K562 (cell line): ENCODE data around the gene SLC2A10. TPM values are rescaled to one million over a fixed set of nuclear protein-coding genes. Genes with fewer than 3 reads are reported as not detected.

ENCODE experiments used
- ARID4B ChIP-seq: sonication (generic); formaldehyde crosslinking; IDR thresholded peaks from 2 replicates; pipeline ENCODE4 v1.8.0; 2022; ENCODE audit warnings: mild to moderate bottlenecking, missing genetic modification reagents
- BCOR ChIP-seq: fragments of 450-650 bp; IDR thresholded peaks from 2 replicates; pipeline ENCODE4 v1.6.1; 2016
- CEBPB ChIP-seq: fragments of 450-650 bp; IDR thresholded peaks from 2 replicates; pipeline ENCODE4 v1.6.1; 2016; ENCODE audit warnings: missing genetic modification characterization, missing compliant biosample characterization
- EWSR1 ChIP-seq: fragments of 450-650 bp; IDR thresholded peaks from 2 replicates; pipeline ENCODE4 v1.6.1; 2018; ENCODE audit warnings: borderline replicate concordance, mild to moderate bottlenecking, low read depth, moderate library complexity; ENCODE audit not compliant: partially characterized antibody
- FOS ChIP-seq: IDR thresholded peaks from 3 replicates; pipeline ENCODE4 v1.6.1; 2011; ENCODE audit not compliant: insufficient read length; ENCODE audit errors: extremely low read depth
- HDAC6 ChIP-seq: IDR thresholded peaks from 2 replicates; pipeline ENCODE4 v1.6.1; 2012; ENCODE audit warnings: low read depth, mild to moderate bottlenecking, control low read depth, inconsistent platforms, low read length, moderate library complexity
- KDM1A ChIP-seq, 2 experiments: fragments of 450-650 bp; IDR thresholded peaks; 2 replicates each; pipeline ENCODE4 v1.6.1; 2016; ENCODE audit warnings: mild to moderate bottlenecking in 2 of 2
- MED1 ChIP-seq: sonication (generic); formaldehyde crosslinking; IDR thresholded peaks from 2 replicates; pipeline ENCODE4 v1.8.1; 2023; ENCODE audit warnings: missing genetic modification reagents, borderline replicate concordance
- RNF219 ChIP-seq: fragments of 250-450 bp; sonication (Bioruptor Pico); IDR thresholded peaks from 2 replicates; pipeline ENCODE4 v1.5.0; 2022; ENCODE audit warnings: mild to moderate bottlenecking
- SMARCA4 ChIP-seq: fragments of 450-650 bp; IDR thresholded peaks from 2 replicates; pipeline ENCODE4 v1.6.1; 2016
- YY1 ChIP-seq, 3 experiments: IDR thresholded peaks; 2 replicates each; pipeline ENCODE4 v1.6.1; 2011; ENCODE audit warnings: low read length in 2 of 3, mild to moderate bottlenecking in 2 of 3, moderate library complexity in 2 of 3, borderline replicate concordance in 1 of 3, control low read depth in 1 of 3, low read depth in 1 of 3; ENCODE audit not compliant: insufficient read depth in 3 of 3, insufficient replicate concordance in 2 of 3, control insufficient read depth in 1 of 3, insufficient read length in 1 of 3; ENCODE audit errors: extremely low read depth in 1 of 3
- ZBTB8A ChIP-seq: fragments of 450-650 bp; IDR thresholded peaks from 2 replicates; pipeline ENCODE4 v1.6.1; 2018; ENCODE audit warnings: mild to moderate bottlenecking, moderate library complexity; ENCODE audit not compliant: partially characterized antibody
- ZNF239 ChIP-seq: fragments of 250-450 bp; sonication (Bioruptor Pico); IDR thresholded peaks from 2 replicates; pipeline ENCODE4 v1.4.0; 2020; ENCODE audit warnings: mild to moderate bottlenecking
- ZNF668 ChIP-seq: fragments of 250-450 bp; sonication (Bioruptor Pico); IDR thresholded peaks from 2 replicates; pipeline ENCODE4 v1.8.0; 2022; ENCODE audit warnings: mild to moderate bottlenecking, inconsistent platforms
- polyA plus RNA-seq, 8 experiments: library from polyadenylated mRNA; depleted of rRNA in 4 of 8; stranded (reverse) in 5 of 8; unstranded in 3 of 8; fragments of >200 nt; fragmentation: Nextera tagmentation in 2 of 8; fragmentation: Illumina TruSeq in 1 of 8; extraction: Ambion mirVana in 2 of 8; extraction: Trizol in 1 of 8; gene quantifications; 2 replicates each; pipeline versions ENCODE4 v1.2.1 to v1.2.3, GENCODE V29; 2011 to 2014; ENCODE audit warnings: inconsistent platforms in 1 of 8, missing spikeins in 1 of 8
- total RNA-seq, 7 experiments: library from RNA; depleted of rRNA in 6 of 7; stranded (reverse); fragments of >200 nt in 6 of 7; fragmentation: Illumina TruSeq in 2 of 7; extraction: Trizol in 2 of 7; gene quantifications; 2 replicates each; pipeline versions ENCODE4 v1.2.1 to v1.2.3, GENCODE V29; 2011 to 2021; ENCODE audit warnings: low replicate concordance in 1 of 7
- TF ChIP-seq, protein P1 (sequence below): sonication (generic); formaldehyde crosslinking; IDR thresholded peaks from 2 replicates; pipeline ENCODE4 v1.8.0; 2023; ENCODE audit warnings: missing genetic modification reagents, mild to moderate bottlenecking, borderline replicate concordance

Gene SLC2A10
- total and polyA plus RNA-seq, 9 of the 15 experiments (the other 6 are each of a cell fraction or from before 2014, with no cell fraction given) = 0.01 to 1.8 (median 0.10) TPM

DNA sequence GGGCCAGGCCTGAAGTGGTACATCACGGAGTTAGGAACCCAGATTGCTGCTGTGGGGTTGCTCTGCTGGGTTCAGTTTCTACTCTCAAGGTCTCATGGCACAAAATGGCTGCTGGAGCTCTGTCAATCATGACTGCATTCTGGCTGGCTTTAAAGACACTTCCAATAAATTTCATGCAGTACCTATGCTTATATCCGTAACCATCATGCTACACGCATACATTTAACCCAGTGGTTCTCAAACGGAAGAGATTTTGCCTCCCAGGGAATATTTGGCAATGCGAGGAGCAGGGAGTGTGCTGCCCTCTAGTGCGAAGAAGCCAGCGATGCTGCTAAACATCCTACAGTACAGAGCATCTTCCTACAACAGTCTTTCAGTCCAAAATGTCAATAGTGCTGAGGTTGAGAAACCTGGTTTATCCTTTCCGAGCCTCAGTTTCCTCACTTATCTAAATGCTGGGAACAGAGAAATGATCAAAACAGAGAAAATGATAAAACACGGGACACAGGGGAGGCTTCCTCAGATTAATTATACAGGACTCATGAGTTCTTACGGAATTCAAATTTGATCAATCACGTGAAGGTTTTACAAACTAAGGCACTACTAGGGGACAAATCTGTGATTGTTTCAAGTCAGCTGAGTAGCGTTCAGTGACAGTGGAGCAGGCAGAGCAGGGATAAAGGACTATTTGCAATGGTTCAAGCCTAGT, 9.6 kb upstream of the SLC2A10 start (continued):
- TF ChIP-seq, protein P1, sequence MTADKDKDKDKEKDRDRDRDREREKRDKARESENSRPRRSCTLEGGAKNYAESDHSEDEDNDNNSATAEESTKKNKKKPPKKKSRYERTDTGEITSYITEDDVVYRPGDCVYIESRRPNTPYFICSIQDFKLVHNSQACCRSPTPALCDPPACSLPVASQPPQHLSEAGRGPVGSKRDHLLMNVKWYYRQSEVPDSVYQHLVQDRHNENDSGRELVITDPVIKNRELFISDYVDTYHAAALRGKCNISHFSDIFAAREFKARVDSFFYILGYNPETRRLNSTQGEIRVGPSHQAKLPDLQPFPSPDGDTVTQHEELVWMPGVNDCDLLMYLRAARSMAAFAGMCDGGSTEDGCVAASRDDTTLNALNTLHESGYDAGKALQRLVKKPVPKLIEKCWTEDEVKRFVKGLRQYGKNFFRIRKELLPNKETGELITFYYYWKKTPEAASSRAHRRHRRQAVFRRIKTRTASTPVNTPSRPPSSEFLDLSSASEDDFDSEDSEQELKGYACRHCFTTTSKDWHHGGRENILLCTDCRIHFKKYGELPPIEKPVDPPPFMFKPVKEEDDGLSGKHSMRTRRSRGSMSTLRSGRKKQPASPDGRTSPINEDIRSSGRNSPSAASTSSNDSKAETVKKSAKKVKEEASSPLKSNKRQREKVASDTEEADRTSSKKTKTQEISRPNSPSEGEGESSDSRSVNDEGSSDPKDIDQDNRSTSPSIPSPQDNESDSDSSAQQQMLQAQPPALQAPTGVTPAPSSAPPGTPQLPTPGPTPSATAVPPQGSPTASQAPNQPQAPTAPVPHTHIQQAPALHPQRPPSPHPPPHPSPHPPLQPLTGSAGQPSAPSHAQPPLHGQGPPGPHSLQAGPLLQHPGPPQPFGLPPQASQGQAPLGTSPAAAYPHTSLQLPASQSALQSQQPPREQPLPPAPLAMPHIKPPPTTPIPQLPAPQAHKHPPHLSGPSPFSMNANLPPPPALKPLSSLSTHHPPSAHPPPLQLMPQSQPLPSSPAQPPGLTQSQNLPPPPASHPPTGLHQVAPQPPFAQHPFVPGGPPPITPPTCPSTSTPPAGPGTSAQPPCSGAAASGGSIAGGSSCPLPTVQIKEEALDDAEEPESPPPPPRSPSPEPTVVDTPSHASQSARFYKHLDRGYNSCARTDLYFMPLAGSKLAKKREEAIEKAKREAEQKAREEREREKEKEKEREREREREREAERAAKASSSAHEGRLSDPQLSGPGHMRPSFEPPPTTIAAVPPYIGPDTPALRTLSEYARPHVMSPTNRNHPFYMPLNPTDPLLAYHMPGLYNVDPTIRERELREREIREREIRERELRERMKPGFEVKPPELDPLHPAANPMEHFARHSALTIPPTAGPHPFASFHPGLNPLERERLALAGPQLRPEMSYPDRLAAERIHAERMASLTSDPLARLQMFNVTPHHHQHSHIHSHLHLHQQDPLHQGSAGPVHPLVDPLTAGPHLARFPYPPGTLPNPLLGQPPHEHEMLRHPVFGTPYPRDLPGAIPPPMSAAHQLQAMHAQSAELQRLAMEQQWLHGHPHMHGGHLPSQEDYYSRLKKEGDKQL = no peak
- TF ChIP-seq FOS = no peak
- TF ChIP-seq ZNF668 = no peak
- TF ChIP-seq YY1 (IDR thresholded peaks at IDR 0.05; ENCODE audit: borderline replicate concordance in 1 of 3, control insufficient read depth in 1 of 3, extremely low read depth in 1 of 3, insufficient read depth in 3 of 3, insufficient read length in 1 of 3, insufficient replicate concordance in 2 of 3, low read depth in 1 of 3, low read length in 2 of 3) = peak in 1 of 3 experiments; percentile 60
- TF ChIP-seq ZNF239 (CRISPR knock-in tag) = no peak
- no peak for TF ChIP-seq RNF219 (CRISPR knock-in tag)
- no peak for TF ChIP-seq ARID4B (CRISPR knock-in tag)
- TF ChIP-seq SMARCA4 = no peak
- peak; percentile 49 to 70; a peak in 3 of 4 replicates for TF ChIP-seq KDM1A (IDR thresholded peaks at IDR 0.05)
- TF ChIP-seq CEBPB (tag) = peak; percentile 21; the same call in 1 of the 2 replicates
- TF ChIP-seq MED1 (CRISPR knock-in tag) = no peak
- no peak for TF ChIP-seq EWSR1
- peak; percentile 84; the same call in 1 of the 2 replicates for TF ChIP-seq BCOR
- no peak for TF ChIP-seq ZBTB8A
- TF ChIP-seq HDAC6 = no peak
